PC-3 (cell line): ENCODE data around the gene GABRP.

Source experiments
- EZH2 ChIP-seq: fragments of 300-600 bp; sonication (generic); IDR thresholded peaks from one replicate; pipeline ENCODE4 v1.6.1; 2017; ENCODE audit warnings: antibody characterized with exemption, mild to moderate bottlenecking, low read length; ENCODE audit not compliant: unreplicated experiment
- TF ChIP-seq, protein P1 (sequence below): fragments of 300-600 bp; sonication (generic); conservative IDR thresholded peaks from 2 replicates; pipeline ENCODE4 v1.5.1; 2017; ENCODE audit warnings: antibody characterized with exemption, low read depth, mild to moderate bottlenecking, low read length

DNA sequence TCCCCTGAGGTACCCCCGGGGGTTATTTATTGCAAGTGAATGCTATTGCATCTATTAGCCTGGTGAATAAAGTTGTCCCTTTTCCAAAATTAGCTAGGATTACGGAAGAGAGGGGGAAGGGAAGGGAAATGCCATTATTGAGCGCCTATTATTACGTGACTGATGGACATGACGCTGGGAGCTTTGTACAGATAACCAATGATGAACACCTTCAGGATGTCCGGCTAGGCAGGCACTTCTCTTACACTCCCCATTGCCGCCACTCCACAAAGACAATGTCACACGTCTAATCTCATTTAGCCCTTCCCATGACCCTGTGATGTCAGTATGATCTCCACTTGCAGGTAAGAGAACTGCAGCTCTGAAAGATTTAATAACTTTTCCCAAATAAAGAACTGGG is 9.4 kb downstream of the GABRP start:
- TF ChIP-seq, protein P1, sequence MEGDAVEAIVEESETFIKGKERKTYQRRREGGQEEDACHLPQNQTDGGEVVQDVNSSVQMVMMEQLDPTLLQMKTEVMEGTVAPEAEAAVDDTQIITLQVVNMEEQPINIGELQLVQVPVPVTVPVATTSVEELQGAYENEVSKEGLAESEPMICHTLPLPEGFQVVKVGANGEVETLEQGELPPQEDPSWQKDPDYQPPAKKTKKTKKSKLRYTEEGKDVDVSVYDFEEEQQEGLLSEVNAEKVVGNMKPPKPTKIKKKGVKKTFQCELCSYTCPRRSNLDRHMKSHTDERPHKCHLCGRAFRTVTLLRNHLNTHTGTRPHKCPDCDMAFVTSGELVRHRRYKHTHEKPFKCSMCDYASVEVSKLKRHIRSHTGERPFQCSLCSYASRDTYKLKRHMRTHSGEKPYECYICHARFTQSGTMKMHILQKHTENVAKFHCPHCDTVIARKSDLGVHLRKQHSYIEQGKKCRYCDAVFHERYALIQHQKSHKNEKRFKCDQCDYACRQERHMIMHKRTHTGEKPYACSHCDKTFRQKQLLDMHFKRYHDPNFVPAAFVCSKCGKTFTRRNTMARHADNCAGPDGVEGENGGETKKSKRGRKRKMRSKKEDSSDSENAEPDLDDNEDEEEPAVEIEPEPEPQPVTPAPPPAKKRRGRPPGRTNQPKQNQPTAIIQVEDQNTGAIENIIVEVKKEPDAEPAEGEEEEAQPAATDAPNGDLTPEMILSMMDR, result no peak
- TF ChIP-seq EZH2, result no peak
